ENCODE data around the gene AP2S1.
A peak's percentile ranks its signal among the peaks of the same experiment; 100 is the strongest.

The AP2S1 gene

DNA sequence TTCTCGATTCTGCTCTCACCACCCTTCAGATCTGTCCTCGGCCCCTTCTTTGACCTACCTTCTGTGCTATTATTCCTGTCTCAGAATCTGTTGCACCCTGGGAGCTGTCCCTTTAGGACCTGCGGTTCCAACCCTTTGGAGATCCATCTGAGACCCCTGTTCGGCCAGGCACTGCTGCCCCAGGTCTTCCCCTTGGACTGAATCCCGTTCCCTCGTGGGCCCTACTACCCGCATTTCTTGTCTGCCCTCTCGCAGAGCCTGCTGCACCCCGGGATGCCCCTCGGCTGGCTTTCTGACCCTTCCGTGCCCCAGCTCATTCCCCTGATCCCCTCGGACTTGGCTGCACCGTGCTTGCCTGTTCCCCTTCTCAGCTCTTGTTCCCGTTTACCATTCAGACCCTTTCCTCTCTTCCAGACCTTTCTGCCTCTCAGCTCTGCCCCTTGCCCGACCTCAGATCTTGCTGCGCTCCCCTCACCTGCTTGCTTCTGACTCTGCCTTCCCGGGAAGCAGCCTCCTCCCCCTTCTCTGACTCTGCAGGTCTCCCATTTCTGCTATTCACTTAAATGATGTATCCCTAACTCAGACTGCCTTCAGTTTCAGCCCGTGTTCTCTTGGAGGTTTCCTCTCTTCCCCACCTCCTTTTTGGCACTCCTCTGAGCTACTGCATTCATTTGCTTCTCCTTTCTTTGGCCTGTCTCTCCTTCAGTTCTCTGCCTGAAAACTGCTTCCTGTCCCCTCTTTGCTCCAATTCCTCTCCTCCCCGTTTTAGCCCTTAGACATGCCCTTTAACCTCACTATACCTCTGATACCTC lies 11.3 kb upstream of the AP2S1 start (continued):
- TF ChIP-seq ZNF785 (tag by site-specific recombination; IDR thresholded peaks at IDR 0.05) (no peak), ZNF510 (tag by site-specific recombination; IDR thresholded peaks at IDR 0.05; ENCODE audit: insufficient replicate concordance) (peak; percentile 93), ZNF133 (tag by site-specific recombination; IDR thresholded peaks at IDR 0.05) (no peak), ZNF302 (tag by site-specific recombination; IDR thresholded peaks at IDR 0.05; ENCODE audit: low read depth) (no peak), GFI1B (tag by site-specific recombination; IDR thresholded peaks at IDR 0.05) (no peak), OVOL3 (tag by site-specific recombination; IDR thresholded peaks at IDR 0.05) (no peak), ZNF48 (tag by site-specific recombination; IDR thresholded peaks at IDR 0.05) (no peak), ZFP3 (tag by site-specific recombination; IDR thresholded peaks at IDR 0.05; ENCODE audit: low read depth) (no peak), ZBTB49 (tag by site-specific recombination; IDR thresholded peaks at IDR 0.05; ENCODE audit: low read depth) (no peak), ZSCAN16 (tag by site-specific recombination; IDR thresholded peaks at IDR 0.05) (no peak), PRDM2 (tag by site-specific recombination; IDR thresholded peaks at IDR 0.05; ENCODE audit: borderline replicate concordance) (no peak), ZNF596 (tag by site-specific recombination; IDR thresholded peaks at IDR 0.05) (no peak), WT1 (tag by site-specific recombination; IDR thresholded peaks at IDR 0.05) (no peak), HOXA7 (CRISPR knock-in tag; IDR thresholded peaks at IDR 0.05; ENCODE audit: borderline replicate concordance) (no peak), ZNF239 (tag by site-specific recombination; IDR thresholded peaks at IDR 0.05) (no peak), ZNF777 (tag by site-specific recombination; IDR thresholded peaks at IDR 0.05; ENCODE audit: borderline replicate concordance) (no peak), BCL11A (tag by site-specific recombination; IDR thresholded peaks at IDR 0.05; ENCODE audit: low read depth) (no peak)
- TF ChIP-seq, protein P1, sequence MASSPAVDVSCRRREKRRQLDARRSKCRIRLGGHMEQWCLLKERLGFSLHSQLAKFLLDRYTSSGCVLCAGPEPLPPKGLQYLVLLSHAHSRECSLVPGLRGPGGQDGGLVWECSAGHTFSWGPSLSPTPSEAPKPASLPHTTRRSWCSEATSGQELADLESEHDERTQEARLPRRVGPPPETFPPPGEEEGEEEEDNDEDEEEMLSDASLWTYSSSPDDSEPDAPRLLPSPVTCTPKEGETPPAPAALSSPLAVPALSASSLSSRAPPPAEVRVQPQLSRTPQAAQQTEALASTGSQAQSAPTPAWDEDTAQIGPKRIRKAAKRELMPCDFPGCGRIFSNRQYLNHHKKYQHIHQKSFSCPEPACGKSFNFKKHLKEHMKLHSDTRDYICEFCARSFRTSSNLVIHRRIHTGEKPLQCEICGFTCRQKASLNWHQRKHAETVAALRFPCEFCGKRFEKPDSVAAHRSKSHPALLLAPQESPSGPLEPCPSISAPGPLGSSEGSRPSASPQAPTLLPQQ (tag by site-specific recombination; IDR thresholded peaks at IDR 0.05): peak; percentile 52
- TF ChIP-seq, protein P2, sequence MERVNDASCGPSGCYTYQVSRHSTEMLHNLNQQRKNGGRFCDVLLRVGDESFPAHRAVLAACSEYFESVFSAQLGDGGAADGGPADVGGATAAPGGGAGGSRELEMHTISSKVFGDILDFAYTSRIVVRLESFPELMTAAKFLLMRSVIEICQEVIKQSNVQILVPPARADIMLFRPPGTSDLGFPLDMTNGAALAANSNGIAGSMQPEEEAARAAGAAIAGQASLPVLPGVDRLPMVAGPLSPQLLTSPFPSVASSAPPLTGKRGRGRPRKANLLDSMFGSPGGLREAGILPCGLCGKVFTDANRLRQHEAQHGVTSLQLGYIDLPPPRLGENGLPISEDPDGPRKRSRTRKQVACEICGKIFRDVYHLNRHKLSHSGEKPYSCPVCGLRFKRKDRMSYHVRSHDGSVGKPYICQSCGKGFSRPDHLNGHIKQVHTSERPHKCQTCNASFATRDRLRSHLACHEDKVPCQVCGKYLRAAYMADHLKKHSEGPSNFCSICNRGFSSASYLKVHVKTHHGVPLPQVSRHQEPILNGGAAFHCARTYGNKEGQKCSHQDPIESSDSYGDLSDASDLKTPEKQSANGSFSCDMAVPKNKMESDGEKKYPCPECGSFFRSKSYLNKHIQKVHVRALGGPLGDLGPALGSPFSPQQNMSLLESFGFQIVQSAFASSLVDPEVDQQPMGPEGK (tag by site-specific recombination; IDR thresholded peaks at IDR 0.05): no peak; the same call in 1 of the 2 replicates
- TF ChIP-seq, protein P3, sequence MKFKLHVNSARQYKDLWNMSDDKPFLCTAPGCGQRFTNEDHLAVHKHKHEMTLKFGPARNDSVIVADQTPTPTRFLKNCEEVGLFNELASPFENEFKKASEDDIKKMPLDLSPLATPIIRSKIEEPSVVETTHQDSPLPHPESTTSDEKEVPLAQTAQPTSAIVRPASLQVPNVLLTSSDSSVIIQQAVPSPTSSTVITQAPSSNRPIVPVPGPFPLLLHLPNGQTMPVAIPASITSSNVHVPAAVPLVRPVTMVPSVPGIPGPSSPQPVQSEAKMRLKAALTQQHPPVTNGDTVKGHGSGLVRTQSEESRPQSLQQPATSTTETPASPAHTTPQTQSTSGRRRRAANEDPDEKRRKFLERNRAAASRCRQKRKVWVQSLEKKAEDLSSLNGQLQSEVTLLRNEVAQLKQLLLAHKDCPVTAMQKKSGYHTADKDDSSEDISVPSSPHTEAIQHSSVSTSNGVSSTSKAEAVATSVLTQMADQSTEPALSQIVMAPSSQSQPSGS (tag by site-specific recombination; IDR thresholded peaks at IDR 0.05; ENCODE audit: low read depth): no peak
- TF ChIP-seq, protein P4, sequence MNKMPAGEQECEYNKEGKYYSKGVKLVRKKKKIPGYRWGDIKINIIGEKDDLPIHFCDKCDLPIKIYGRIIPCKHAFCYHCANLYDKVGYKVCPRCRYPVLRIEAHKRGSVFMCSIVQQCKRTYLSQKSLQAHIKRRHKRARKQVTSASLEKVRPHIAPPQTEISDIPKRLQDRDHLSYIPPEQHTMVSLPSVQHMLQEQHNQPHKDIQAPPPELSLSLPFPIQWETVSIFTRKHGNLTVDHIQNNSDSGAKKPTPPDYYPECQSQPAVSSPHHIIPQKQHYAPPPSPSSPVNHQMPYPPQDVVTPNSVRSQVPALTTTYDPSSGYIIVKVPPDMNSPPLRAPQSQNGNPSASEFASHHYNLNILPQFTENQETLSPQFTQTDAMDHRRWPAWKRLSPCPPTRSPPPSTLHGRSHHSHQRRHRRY (tag by site-specific recombination; IDR thresholded peaks at IDR 0.05): no peak
- TF ChIP-seq, protein P5, sequence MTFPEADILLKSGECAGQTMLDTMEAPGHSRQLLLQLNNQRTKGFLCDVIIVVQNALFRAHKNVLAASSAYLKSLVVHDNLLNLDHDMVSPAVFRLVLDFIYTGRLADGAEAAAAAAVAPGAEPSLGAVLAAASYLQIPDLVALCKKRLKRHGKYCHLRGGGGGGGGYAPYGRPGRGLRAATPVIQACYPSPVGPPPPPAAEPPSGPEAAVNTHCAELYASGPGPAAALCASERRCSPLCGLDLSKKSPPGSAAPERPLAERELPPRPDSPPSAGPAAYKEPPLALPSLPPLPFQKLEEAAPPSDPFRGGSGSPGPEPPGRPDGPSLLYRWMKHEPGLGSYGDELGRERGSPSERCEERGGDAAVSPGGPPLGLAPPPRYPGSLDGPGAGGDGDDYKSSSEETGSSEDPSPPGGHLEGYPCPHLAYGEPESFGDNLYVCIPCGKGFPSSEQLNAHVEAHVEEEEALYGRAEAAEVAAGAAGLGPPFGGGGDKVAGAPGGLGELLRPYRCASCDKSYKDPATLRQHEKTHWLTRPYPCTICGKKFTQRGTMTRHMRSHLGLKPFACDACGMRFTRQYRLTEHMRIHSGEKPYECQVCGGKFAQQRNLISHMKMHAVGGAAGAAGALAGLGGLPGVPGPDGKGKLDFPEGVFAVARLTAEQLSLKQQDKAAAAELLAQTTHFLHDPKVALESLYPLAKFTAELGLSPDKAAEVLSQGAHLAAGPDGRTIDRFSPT (tag by site-specific recombination; IDR thresholded peaks at IDR 0.05): no peak

All from HEK293 (cell line).